ENCODE measurements around the gene PRSS56.

PRSS56 gene

DNA sequence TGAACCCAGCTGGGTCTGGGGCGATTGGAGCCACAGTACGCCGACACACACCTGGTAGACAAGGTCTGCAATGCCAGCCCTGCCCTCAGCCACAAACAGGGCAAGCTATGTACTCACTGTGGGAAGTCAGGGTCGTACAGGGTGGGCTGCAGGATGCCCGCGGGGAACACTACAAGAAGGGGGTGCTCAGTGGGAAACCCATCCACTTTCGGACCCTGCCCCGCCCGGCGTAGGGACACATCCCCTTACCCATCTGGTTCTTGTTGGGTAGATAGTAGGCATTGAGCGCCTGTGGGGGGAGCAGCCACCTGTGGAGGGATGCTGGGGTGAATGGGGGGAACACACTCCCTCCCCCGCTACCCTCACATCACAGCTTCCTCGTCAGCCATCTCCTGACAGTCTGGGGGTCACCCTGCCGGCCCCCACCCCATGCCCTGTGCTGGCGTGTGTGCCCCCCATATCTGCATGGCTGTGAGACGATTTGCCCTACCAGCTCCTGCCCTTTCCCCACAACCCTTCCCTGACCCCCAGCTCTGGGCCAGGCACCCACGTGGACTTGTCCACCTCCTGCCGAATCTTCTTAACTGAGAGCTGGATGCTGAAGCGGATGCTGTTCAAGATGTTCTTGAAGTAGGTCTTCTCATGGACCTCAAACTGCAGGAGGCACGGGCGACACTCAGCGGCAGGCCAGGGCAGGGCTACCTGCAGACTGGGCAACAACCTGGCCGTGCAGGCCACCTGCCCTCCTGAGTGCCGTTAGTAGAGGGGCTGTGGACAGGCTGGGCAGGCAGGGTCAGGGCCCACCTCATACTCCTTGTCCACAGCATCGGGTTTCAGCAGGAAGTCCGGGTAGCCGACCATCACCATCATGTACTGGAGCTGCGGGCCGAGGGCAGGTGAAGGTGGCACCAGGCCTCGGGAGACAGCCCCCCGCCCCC, 37.6 kb upstream of the PRSS56 start:
- Histone ChIP-seq H3K36me3 (ENCODE audit: control insufficient read depth, insufficient read depth, low read length, severe bottlenecking) (no peaks in the 10 kb centered on the region), H3K27me3 (replicated peaks; ENCODE audit: control insufficient read depth, insufficient read depth, low read length) (peaks cover 62% of the 10 kb centered on the region), H3K9ac (ENCODE audit: low read length) (no peak overlapping the region), H3K4me1 (ENCODE audit: control insufficient read depth, insufficient read depth, low read length) (no peaks in the 10 kb centered on the region), H3K9me3 (ENCODE audit: control insufficient read depth, low read length) (no peaks in the 10 kb centered on the region), H3K4me3 (ENCODE audit: low read length) (no peak overlapping the region)
- no peak for DNase-seq (ENCODE audit: low read depth)

DNA sequence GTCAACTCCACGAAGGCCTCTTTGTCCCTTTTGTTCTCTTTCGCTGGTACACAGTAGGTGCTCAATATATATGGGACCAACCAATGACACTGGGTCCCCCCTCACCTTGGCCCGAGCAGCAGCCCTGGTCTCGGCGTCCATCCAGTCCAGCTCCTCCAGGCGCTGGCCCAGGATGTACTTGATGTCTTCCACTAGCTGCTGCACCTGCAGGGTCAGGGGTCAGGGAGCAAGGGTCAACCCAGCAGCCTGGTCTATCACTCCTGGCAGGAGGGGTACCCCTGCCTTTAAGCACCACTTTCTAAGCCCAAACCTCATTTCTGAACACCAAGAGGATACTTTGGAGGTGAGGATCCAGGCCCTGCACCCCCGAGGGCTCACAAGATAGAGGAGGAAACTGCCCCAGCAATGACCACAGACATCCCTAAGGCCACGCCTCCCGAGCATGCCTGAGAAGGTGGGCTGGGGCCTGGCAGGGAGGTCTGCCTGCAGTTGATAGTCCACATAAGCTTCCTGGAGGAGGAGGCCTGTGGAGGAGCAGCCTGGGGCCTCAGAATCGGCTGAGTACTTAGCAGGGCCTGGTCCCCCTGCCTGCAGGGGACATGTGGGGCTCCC, 36.8 kb upstream of the PRSS56 start:
- Histone ChIP-seq H3K4me1 (ENCODE audit: control insufficient read depth, insufficient read depth, low read length) (no peaks in the 10 kb centered on the region), H3K4me3 (ENCODE audit: low read length) (no peak overlapping the region), H3K9me3 (ENCODE audit: control insufficient read depth, low read length) (no peaks in the 10 kb centered on the region), H3K27me3 (replicated peaks; ENCODE audit: control insufficient read depth, insufficient read depth, low read length) (peaks cover 65% of the 10 kb centered on the region), H3K36me3 (ENCODE audit: control insufficient read depth, insufficient read depth, low read length, severe bottlenecking) (no peaks in the 10 kb centered on the region), H3K9ac (ENCODE audit: low read length) (no peak overlapping the region)
- DNase-seq (ENCODE audit: low read depth): no peak

GRCh38 chr2:232483923-232484627, 36.1 kb upstream of the PRSS56 start:
- Histone ChIP-seq H3K9ac (ENCODE audit: low read length) (no peak overlapping the region), H3K27me3 (replicated peaks; ENCODE audit: control insufficient read depth, insufficient read depth, low read length) (peaks cover 69% of the 10 kb centered on the region), H3K36me3 (ENCODE audit: control insufficient read depth, insufficient read depth, low read length, severe bottlenecking) (no peaks in the 10 kb centered on the region), H3K4me3 (ENCODE audit: low read length) (no peak overlapping the region), H3K4me1 (ENCODE audit: control insufficient read depth, insufficient read depth, low read length) (no peaks in the 10 kb centered on the region), H3K9me3 (ENCODE audit: control insufficient read depth, low read length) (no peaks in the 10 kb centered on the region)
- no peak for DNase-seq (ENCODE audit: low read depth)

DNA sequence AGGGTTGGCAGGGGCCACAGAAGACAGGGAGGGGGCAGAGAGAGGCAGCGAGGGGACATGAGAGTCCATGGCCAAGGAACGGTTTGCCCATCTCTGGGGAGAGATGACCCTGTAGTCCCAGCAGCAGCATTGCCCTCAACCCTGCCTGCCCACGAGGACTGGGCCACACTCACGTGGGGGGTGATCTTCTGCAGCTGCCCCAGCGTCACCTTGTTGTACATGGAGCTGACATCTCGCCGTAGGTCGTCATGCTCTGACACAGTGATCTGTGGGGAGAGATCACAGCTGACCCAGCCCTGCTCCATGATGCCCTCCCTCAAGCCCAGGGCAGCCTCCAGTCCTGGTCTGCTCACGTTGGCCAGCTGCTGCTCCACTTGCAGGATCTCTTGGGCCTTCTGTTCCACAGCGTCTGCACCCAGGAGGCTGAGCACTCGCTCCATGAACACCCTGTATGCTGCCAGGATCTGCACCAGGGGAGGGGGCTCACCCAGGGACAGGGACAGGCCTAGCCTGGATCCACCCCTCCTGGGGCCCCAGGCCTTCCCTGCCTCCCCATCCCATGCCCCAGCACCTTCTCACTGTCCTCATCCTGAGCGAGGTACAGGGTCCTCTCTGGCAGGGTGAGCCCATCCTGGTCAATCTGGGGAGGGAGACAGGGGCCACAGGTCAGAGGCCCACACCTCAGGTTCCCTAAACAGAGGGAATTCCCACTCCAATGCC, 35.4 kb upstream of the PRSS56 start:
- H3K4me1 ChIP-seq (ENCODE audit: control insufficient read depth, insufficient read depth, low read length): no peaks in the 10 kb centered on the region
- H3K9ac ChIP-seq (ENCODE audit: low read length): no peak overlapping the region
- no peak overlapping the region for H3K4me3 ChIP-seq (ENCODE audit: low read length)
- peaks cover 66% of the 10 kb centered on the region for H3K27me3 ChIP-seq (replicated peaks; ENCODE audit: control insufficient read depth, insufficient read depth, low read length)
- H3K9me3 ChIP-seq (ENCODE audit: control insufficient read depth, low read length): no peaks in the 10 kb centered on the region
- no peaks in the 10 kb centered on the region for H3K36me3 ChIP-seq (ENCODE audit: control insufficient read depth, insufficient read depth, low read length, severe bottlenecking)
- DNase-seq (ENCODE audit: low read depth): no peak

GRCh38 chr2:232485348-232485756, 34.8 kb upstream of the PRSS56 start:
- no peak overlapping the region for H3K4me3 ChIP-seq (ENCODE audit: low read length)
- no peaks in the 10 kb centered on the region for H3K4me1 ChIP-seq (ENCODE audit: control insufficient read depth, insufficient read depth, low read length)

GRCh38 chr2:232485757-232486557, 34.2 kb upstream of the PRSS56 start:
- Histone ChIP-seq H3K27me3 (replicated peaks; ENCODE audit: control insufficient read depth, insufficient read depth, low read length) (peaks cover 62% of the 10 kb centered on the region), H3K9ac (ENCODE audit: low read length) (no peak overlapping the region), H3K4me3 (ENCODE audit: low read length) (no peak overlapping the region), H3K4me1 (ENCODE audit: control insufficient read depth, insufficient read depth, low read length) (no peaks in the 10 kb centered on the region), H3K9me3 (ENCODE audit: control insufficient read depth, low read length) (no peaks in the 10 kb centered on the region), H3K36me3 (ENCODE audit: control insufficient read depth, insufficient read depth, low read length, severe bottlenecking) (no peaks in the 10 kb centered on the region)
- DNase-seq (ENCODE audit: low read depth): no peak

More at GRCh38 chr2:232485348-232485756, 34.8 kb upstream of the PRSS56 start:
- no peaks in the 10 kb centered on the region for H3K9me3 ChIP-seq (ENCODE audit: control insufficient read depth, low read length)
- H3K27me3 ChIP-seq (replicated peaks; ENCODE audit: control insufficient read depth, insufficient read depth, low read length): peaks cover 66% of the 10 kb centered on the region
- no peaks in the 10 kb centered on the region for H3K36me3 ChIP-seq (ENCODE audit: control insufficient read depth, insufficient read depth, low read length, severe bottlenecking)
- DNase-seq (ENCODE audit: low read depth): no peak
- H3K9ac ChIP-seq (ENCODE audit: low read length): no peak overlapping the region

- no peak overlapping the region for H3K4me3 ChIP-seq (ENCODE audit: low read length)
- H3K27me3 ChIP-seq (replicated peaks; ENCODE audit: control insufficient read depth, insufficient read depth, low read length): peaks cover 56% of the 10 kb centered on the region
- H3K4me1 ChIP-seq (ENCODE audit: control insufficient read depth, insufficient read depth, low read length): no peaks in the 10 kb centered on the region
- no peaks in the 10 kb centered on the region for H3K36me3 ChIP-seq (ENCODE audit: control insufficient read depth, insufficient read depth, low read length, severe bottlenecking)
- H3K9me3 ChIP-seq (ENCODE audit: control insufficient read depth, low read length): no peaks in the 10 kb centered on the region
- no peak for DNase-seq (ENCODE audit: low read depth)
- H3K9ac ChIP-seq (ENCODE audit: low read length): no peak overlapping the region
Observed at GRCh38 chr2:232486558-232487384, 33.4 kb upstream of the PRSS56 start.

GRCh38 chr2:232487385-232488096, 32.6 kb upstream of the PRSS56 start, which contains the start of gene ECEL1:
Gene ECEL1 (minus strand): TSS chr2:232487834. CDS start chr2:232486653, 1,181 bp downstream.
- H3K9ac ChIP-seq (ENCODE audit: low read length): no peak within 1 kb of the TSS
- DNase-seq (ENCODE audit: low read depth): no peak
- no peaks in the 10 kb centered on the region for H3K36me3 ChIP-seq (ENCODE audit: control insufficient read depth, insufficient read depth, low read length, severe bottlenecking)
- no peaks in the 10 kb centered on the region for H3K4me1 ChIP-seq (ENCODE audit: control insufficient read depth, insufficient read depth, low read length)
- H3K27me3 ChIP-seq (replicated peaks; ENCODE audit: control insufficient read depth, insufficient read depth, low read length): peaks cover 48% of the 10 kb centered on the region
- no peaks in the 10 kb centered on the region for H3K9me3 ChIP-seq (ENCODE audit: control insufficient read depth, low read length)
- H3K4me3 ChIP-seq (ENCODE audit: low read length): no peak within 1 kb of the TSS

DNA sequence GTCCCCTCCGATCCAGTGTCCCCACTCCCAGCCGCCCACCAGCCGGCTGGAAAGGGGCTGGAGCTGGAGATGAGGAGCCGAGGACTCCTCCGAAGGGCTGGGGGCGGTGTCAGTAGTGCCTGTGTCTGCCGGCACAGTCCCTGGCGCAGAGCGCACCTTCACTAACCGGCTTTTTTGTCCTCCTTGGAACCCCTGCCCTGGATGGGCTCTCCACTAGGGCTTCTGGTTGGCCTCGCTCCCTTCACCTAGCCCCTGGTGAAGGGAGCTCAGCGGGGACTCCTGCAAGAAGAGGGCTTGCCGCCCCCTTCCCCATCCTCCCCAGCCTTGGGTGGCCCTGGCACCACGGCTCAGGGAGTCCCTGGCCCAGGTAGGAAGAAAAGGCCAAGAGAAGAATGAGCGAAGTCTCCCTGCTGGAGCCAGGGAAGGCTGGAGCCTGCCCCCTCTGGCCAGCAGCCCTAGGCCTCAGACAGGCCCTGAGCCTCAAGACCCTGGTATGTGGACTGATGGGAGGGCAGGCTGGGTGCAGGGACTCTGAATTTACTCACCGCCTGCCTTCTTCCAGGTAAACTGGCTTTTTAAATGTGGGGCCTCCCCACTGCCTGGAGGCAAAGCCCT, 32.0 kb upstream of the PRSS56 start:
- H3K9me3 ChIP-seq (ENCODE audit: control insufficient read depth, low read length): no peaks in the 10 kb centered on the region
- DNase-seq (ENCODE audit: low read depth): no peak

More for the DNA sequence above, 32.0 kb upstream of the PRSS56 start:
- H3K36me3 ChIP-seq (ENCODE audit: control insufficient read depth, insufficient read depth, low read length, severe bottlenecking): no peaks in the 10 kb centered on the region
- H3K4me3 ChIP-seq (ENCODE audit: low read length): no peak overlapping the region
- H3K27me3 ChIP-seq (replicated peaks; ENCODE audit: control insufficient read depth, insufficient read depth, low read length): peaks cover 43% of the 10 kb centered on the region
- no peaks in the 10 kb centered on the region for H3K4me1 ChIP-seq (ENCODE audit: control insufficient read depth, insufficient read depth, low read length)
- no peak overlapping the region for H3K9ac ChIP-seq (ENCODE audit: low read length)

Data from adipocyte (in vitro differentiated cells).